GM12864 (cell line): ENCODE results near the gene TMEM164.

Experiments
- DNase-seq: peaks from one replicate; pipeline ENCODE4 v3.0.0-alpha.2; 2011; ENCODE audit warnings: low read depth
- H3K4me3 ChIP-seq: 2 replicates; pipeline ENCODE4 v1.5.1; 2011; ENCODE audit warnings: mild to moderate bottlenecking, low read depth, low read length, control low read depth
- TF ChIP-seq, protein P1 (sequence below): IDR thresholded peaks from 2 replicates; pipeline ENCODE4 v1.5.1; 2011; ENCODE audit warnings: low read depth, mild to moderate bottlenecking, moderate library complexity, low read length, control low read depth, inconsistent platforms; ENCODE audit errors: missing control alignments

Gene TMEM164

DNA sequence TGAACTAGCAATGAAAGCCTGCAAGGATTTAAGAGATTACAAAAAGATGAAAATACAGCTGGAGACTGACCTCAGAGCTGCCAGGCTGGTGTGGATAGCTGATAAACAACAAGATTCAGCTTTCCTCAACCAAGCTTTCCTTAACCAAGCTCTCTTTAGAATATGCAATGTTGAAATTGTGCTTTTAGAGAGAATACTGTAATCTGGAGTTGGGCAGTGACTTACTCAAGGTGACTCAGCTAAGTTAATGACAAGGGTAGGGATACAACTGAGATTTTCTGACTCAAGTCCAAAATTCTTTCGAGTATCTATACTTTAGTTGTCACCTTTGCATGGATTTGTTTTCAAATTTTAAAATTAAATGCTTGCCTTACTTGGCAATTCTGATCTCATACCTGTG lies 217.0 kb downstream of the TMEM164 start:
- H3K4me3 ChIP-seq: no peak overlapping the region
- no peak for DNase-seq
- TF ChIP-seq, protein P1, sequence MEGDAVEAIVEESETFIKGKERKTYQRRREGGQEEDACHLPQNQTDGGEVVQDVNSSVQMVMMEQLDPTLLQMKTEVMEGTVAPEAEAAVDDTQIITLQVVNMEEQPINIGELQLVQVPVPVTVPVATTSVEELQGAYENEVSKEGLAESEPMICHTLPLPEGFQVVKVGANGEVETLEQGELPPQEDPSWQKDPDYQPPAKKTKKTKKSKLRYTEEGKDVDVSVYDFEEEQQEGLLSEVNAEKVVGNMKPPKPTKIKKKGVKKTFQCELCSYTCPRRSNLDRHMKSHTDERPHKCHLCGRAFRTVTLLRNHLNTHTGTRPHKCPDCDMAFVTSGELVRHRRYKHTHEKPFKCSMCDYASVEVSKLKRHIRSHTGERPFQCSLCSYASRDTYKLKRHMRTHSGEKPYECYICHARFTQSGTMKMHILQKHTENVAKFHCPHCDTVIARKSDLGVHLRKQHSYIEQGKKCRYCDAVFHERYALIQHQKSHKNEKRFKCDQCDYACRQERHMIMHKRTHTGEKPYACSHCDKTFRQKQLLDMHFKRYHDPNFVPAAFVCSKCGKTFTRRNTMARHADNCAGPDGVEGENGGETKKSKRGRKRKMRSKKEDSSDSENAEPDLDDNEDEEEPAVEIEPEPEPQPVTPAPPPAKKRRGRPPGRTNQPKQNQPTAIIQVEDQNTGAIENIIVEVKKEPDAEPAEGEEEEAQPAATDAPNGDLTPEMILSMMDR: no peak

DNA sequence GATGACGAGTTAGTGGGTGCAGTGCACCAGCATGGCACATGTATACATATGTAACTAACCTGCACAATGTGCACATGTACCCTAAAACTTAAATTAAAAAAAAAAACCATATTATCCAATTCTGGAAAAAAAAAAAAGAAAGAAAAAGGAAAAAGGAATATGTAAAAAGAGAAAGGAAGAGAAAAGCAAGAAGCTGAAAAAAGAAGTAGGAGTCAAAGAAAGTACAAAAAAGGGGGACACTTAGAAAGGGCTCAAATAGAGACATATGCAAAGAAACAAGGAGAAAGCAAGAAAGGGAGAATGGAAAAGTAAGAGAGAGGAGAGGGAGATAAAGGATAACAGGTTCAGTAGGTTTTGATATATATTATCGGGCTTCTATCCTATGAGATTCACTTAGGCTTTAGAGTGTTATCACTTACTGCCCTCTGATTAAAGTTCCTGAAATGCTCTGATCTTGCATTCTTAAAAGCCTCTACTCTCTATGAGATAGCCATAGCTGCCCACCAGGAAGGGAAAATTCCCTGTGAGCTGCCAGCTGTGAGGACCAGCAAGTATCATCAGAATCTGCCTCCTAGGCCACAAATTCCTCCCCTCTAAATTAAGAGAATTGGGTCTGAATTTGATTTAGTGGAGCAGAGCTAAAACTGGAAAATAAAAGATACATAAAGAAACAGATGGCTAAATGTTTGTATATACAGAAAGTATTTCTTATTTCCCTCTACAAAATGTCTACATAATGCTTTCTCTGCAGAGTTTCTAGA lies 219.8 kb downstream of the TMEM164 start:
- H3K4me3 ChIP-seq: no peak overlapping the region
- TF ChIP-seq, protein P1: no peak
- DNase-seq: no peak

DNA sequence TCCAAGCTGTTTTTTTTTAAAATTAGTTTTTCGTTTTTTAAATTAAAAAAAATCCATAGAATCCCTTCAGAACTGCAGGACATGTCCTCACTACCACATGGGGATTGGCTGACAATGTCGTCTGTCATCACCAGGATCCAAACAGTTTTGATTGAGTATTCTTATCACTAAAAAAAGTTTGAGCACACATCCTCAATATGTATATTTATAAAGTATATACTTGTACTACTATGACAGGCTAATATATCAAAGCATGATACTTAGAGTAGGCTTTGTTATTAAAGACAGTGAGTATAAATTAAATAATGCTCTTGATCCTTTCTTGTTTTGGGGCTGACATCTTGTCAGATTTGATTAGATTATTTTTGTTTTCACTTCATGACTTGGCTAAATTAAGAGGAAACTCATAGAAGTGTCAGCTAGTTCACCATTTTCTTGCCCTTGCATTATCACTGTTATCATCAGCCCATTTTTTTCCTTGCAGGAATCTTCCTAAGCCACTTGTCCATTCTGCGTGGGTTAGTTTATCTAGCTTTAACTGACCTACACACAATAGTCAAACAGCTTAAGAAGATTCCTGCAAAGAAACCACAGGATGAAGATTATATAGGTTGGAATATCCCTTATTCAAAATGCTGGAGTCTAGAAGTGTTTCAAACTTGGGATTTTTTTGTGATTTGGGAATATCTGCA lies 222.2 kb downstream of the TMEM164 start:
- no peak overlapping the region for H3K4me3 ChIP-seq
- no peak for DNase-seq
- TF ChIP-seq, protein P1: no peak

DNA sequence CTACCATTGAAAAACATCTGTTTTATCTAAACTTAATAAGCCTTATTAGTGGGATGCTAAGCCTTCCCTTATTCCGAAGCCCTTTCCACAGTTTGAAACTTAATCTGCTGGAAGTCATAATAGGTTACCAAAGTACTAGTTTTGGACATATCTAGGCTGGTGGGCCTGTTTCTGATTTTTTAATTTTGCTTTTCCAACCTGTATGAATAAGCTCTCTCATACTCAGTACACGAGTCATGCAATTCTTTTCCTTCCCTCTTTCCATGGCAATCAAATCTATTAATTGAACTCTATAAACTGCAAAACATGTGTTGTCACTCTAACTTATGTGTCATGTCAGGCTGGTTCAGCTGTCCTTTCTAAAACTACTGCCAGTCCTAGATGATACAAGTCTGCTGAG lies 224.0 kb downstream of the TMEM164 start:
- TF ChIP-seq, protein P1: no peak
- no peak overlapping the region for H3K4me3 ChIP-seq
- no peak for DNase-seq
